A673 (cell line): ENCODE results near the gene NRDC.

ENCODE experiments used
- CTCF ChIP-seq: fragments of 300-800, 200-600 bp; sonication (generic); conservative IDR thresholded peaks from 2 replicates; pipeline ENCODE4 v1.5.1; 2017; ENCODE audit warnings: low read depth, mild to moderate bottlenecking, antibody characterized with exemption, low read length, moderate library complexity, mixed read lengths
- EZH2 ChIP-seq: fragments of 200-600 bp; sonication (generic); IDR thresholded peaks from 2 replicates; pipeline ENCODE4 v1.6.1; 2017; ENCODE audit warnings: borderline replicate concordance, low read depth, mild to moderate bottlenecking, mixed read lengths, antibody characterized with exemption, low read length; ENCODE audit not compliant: poor library complexity, severe bottlenecking

- TF ChIP-seq CTCF: no peak
- TF ChIP-seq EZH2: no peak
Observed at GRCh38 chr1:51829058-51829457, 49.5 kb downstream of the NRDC start.
